Stimulated activated naive B cell treated with anti-CD40 and anti-IgM and Interleukin-4, amounts not matched to agents 10 μg/mL and 1 μg/mL and 100 μg/mL, for 72 hours (primary cell): Measurements from ENCODE around the gene PCGF3.

Experiments used
- ATAC-seq, 2 donors: fragments of 150-1000 bp; cut with Tn5 transposase; replicated peaks; 2 replicates each; pipeline ENCODE4 v1.10.0; 2021; ENCODE audit warnings: moderate library complexity in 1 of 2
- DNase-seq: peaks from one replicate; pipeline ENCODE4 v3.0.0; 2021
- H3K27ac Mint-ChIP-seq: one replicate; pipeline ENCODE4 v1.8.0; 2022; ENCODE audit warnings: mild to moderate bottlenecking, mixed read lengths
- H3K27me3 Mint-ChIP-seq, 2 donors: one replicate each; pipeline ENCODE4 v1.8.0; 2022; ENCODE audit warnings: mixed read lengths in 2 of 2
- H3K36me3 Mint-ChIP-seq, 2 donors: one replicate each; pipeline ENCODE4 v1.8.0; 2022; ENCODE audit warnings: mixed read lengths in 2 of 2, mild to moderate bottlenecking in 1 of 2
- H3K4me1 Mint-ChIP-seq, 2 donors: one replicate each; pipeline ENCODE4 v1.8.0; 2022; ENCODE audit warnings: mixed read lengths in 2 of 2, mild to moderate bottlenecking in 1 of 2
- H3K4me3 Mint-ChIP-seq, 2 donors: one replicate each; pipeline ENCODE4 v1.8.0; 2022; ENCODE audit warnings: mild to moderate bottlenecking in 2 of 2, mixed read lengths in 2 of 2, moderate library complexity in 1 of 2
- H3K9me3 Mint-ChIP-seq, 2 donors: one replicate each; pipeline ENCODE4 v1.8.0; 2022; ENCODE audit warnings: mixed read lengths in 2 of 2, mild to moderate bottlenecking in 1 of 2

The PCGF3 gene

DNA sequence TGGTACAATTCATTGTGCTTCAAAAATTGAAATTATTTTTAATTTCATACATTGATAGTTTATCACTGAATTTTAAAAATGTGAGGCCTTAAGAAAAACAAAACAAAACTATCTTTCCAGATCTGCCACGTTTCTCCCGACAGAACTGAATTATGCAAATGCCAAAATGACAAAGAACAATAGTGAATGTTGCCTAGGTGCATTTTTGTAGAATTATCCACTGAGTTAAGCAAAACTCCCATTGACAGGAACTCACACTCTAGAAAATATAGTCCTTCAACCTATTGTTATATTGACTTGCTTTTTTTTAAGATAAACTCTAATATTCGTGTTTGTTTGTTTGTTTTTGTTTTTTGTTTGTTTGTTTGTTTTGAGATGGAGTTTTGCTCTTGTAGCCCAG is 6.5 kb downstream of the PCGF3 start:
- Mint-ChIP-seq H3K4me1 (peaks cover 30 to 60% of the 10 kb centered on the region in 2 donors), H3K36me3 (peaks cover 17 to 27% of the 10 kb centered on the region in 2 donors), H3K4me3 (no peak overlapping the region), H3K27ac (no peak overlapping the region), H3K27me3 (no peaks in the 10 kb centered on the region), H3K9me3 (no peaks in the 10 kb centered on the region)
- ATAC-seq = no peak
- DNase-seq = no peak

DNA sequence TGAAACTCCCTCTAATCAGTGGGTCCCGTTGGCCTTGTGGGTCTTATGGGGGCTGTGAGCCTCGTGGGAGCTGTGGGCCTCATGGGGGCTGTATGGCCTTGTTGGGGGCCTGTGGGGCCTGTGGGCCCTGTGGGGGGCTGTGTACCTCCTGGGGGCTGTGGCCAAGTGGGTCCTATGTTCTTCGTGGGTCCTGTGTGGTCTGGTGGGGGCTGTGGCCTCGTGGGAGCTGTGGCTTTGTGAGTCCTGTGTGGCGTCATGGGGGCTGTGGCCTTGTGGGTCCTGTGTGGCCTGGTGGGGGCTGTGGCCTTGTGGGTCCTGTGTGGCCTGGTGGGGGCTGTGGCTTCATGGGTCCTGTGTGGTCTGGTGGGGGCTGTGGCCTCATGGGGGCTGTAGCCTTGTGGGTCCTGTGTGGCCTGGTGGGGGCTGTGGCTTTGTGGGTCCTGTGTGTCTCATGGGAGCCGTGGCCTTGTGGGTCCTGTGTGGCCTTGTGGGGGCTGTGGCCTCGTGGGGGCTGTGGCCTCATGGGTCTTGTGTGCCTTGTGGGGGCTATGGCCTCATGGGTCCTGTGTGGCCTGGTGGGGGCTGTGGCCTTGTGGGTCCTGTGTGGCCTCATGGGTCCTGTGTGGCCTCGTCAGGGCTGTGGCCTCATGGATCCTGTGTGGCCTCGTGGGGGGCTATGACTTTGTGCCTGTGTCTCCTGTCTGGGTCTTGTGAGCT is 7.4 kb downstream of the PCGF3 start:
- Mint-ChIP-seq H3K9me3 (no peaks in the 10 kb centered on the region), H3K4me3 (no peak overlapping the region), H3K27me3 (no peaks in the 10 kb centered on the region), H3K36me3 (peaks cover 20 to 32% of the 10 kb centered on the region in 2 donors), H3K27ac (peak overlapping the region; percentile 65), H3K4me1 (peaks cover 35 to 60% of the 10 kb centered on the region in 2 donors)
- no peak for DNase-seq
- no peak for ATAC-seq

DNA sequence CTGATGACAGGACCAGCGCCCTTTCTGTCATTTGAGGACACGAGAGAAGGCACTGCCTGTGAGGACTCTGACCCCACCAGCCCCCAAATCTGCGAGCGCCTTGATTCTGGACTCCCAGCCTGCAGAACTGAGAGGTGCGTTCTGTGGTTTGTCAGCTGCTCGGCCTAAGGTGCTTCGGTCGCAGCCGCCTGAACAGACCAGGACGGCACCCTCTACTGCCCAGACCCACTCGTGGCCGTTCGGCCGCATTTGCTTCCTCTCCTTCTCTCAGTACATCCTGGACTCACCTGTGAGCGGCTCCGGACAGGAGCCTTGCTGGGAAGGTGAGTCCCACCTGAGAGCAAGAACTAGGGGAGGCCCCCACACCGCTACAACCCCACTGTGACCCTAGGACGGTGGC is 8.5 kb downstream of the PCGF3 start:
- H3K9me3 Mint-ChIP-seq = no peaks in the 10 kb centered on the region
- no peak overlapping the region for H3K27ac Mint-ChIP-seq

DNA sequence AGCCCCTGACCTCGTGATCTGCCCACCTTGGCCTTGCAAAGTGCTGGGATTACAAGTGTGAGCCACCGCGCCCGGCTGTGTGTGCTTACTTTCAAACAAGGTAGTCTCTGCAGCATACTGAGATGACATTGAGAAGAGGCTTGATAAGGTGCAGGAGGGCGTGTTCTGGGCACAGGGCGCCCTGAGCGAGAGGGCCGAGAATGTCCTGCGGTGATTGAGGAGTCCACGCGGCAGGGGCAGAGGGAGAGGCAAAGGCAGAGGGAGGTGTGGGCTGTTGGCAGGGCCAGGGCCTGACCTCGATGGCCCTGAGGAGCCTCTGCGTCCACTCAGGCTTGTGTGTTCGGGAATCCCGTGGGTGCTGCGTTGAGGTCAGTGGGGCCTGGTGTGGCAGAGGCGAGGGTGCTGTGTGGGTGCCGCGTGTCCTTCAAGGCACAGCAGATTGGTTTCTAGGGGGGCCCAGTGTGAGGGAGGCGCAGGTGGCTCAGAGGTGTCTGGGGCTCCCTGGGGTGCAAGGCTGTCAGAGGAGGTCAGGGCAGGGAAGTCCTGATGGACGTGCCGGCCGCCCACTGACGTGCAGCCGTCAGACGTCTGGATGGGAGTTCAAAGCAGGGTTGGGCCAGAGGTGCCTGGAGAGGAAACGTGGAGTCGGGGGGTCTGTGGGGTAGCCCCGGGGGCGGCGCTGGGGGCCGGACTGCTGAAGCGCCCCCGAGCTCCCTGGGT is 12.1 kb downstream of the PCGF3 start:
- Mint-ChIP-seq H3K27ac (peak overlapping the region; percentile 74), H3K27me3 (no peaks in the 10 kb centered on the region), H3K36me3 (peaks cover 24 to 44% of the 10 kb centered on the region in 2 donors), H3K9me3 (no peaks in the 10 kb centered on the region), H3K4me3 (no peak overlapping the region), H3K4me1 (peaks cover 37 to 57% of the 10 kb centered on the region in 2 donors)
- ATAC-seq (no peak), DNase-seq (no peak)

More for the DNA sequence above, 8.5 kb downstream of the PCGF3 start:
- peaks cover 18 to 27% of the 10 kb centered on the region in 2 donors for H3K36me3 Mint-ChIP-seq
- no peak for DNase-seq
- H3K4me3 Mint-ChIP-seq = no peak overlapping the region
- H3K27me3 Mint-ChIP-seq = no peaks in the 10 kb centered on the region
- no peak for ATAC-seq
- peaks cover 30 to 51% of the 10 kb centered on the region in 2 donors for H3K4me1 Mint-ChIP-seq

DNA sequence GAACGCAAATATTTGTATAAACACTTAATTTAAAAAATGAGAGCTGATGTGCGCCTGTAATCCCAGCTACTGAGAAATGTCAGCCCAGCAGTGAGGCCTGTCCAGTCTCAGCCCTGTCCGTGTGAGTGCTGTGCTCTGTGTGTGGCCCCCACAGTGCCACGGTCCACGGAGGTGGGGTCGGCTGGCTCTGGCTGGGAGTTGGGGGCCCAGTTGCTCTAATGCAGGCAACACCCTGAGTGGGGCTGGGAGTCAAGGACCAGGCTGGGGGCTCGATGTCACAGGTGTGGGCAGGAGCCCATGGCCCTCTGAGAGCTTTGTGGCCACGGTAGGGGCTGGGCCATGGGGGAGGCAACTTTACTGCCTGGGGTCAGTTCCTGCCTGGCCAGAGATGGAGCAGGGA is 12.8 kb downstream of the PCGF3 start:
- Mint-ChIP-seq H3K36me3 (peaks cover 31 to 51% of the 10 kb centered on the region in 2 donors), H3K4me3 (no peak overlapping the region), H3K4me1 (peaks cover 35 to 50% of the 10 kb centered on the region in 2 donors), H3K27ac (no peak overlapping the region), H3K9me3 (no peaks in the 10 kb centered on the region), H3K27me3 (no peaks in the 10 kb centered on the region)
- DNase-seq (no peak), ATAC-seq (no peak)

DNA sequence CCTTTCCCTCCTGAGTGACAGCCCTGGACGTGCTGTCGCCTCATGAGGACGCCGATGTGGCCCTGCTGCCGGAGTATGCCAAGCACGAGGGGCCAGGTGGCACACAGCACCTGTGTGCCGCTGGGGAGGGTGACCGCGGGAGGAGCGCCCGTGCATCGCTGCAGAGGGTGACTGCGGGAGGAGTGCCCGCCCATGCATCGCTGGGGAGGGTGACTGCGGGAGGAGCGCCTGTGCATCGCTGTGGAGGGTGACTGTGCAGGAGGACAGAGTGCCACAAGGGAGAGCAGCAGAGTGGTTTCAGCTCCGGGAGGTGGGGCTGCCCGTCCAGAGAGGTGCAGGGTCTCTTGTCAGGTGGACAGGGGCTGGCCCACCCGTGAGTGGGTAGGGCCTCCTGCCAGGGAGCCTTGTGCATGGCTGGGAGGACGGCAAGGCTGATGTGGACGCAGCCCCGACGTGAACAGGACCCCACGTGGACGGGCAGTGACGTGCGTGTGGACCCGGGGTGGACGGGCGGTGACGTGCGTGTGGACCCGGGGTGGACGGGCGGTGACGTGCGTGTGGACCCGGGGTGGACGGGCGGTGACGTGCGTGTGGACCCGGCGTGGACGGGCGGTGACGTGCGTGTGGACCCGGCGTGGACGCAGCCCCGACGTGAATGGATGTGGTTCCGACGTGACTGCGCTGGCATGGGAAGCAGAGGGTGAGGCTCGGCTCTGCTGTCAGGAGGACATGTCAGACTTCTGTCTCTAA is 14.7 kb downstream of the PCGF3 start:
- Mint-ChIP-seq H3K4me3 (peak overlapping the region in 1 of 2 donors; percentile 14), H3K4me1 (peaks cover 36 to 47% of the 10 kb centered on the region in 2 donors)

DNA sequence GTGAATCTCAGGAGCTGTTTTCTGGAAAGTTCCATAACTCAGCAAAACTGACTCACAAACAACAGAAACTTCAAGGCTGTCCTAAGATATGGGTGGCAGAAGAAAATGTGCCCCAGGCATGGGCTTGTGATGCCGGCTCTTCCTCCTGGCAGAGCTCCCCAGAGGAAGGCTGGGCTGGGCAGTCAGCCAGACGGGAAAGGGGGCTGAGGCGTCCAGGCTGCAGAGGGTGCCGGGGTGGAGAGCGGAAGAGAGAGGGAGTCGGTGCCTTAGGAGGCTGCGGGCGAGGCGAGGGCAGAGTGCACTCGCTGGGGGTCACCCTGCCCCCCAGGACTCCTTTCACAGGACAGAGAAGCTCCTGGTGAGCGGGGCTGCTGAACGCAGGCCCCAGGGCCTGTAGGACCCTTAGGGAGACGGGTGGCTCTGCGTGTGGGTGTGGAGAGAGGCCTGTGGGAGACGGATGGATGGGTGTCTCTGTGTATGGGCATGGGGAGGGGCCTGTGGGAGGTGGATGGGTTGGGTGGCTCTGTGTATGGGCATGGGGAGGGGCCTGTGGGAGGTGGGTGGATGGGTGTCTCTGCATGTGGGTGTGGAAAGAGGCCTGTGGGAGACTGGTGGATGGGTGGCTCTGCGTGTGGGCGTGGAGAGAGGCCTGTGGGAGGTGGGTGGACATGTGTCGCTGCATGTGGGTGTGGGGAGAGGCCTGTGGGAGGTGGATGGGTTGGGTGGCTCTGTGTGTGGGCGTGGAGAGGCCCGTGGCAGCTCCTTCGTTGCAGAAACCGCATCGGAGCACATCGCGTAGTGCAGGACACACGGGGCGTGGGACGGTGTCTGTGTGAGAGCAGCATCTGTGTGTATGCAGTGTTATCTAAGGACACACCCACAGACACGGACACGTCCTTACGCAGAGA is 15.9 kb downstream of the PCGF3 start:
- no peak for DNase-seq
- ATAC-seq = peak in 1 of 2 donors; percentile 7
- Mint-ChIP-seq H3K9me3 (no peaks in the 10 kb centered on the region), H3K4me1 (peaks cover 39 to 57% of the 10 kb centered on the region in 2 donors), H3K4me3 (no peak overlapping the region), H3K27ac (peak overlapping the region; percentile 91), H3K27me3 (no peaks in the 10 kb centered on the region), H3K36me3 (peaks cover 33 to 51% of the 10 kb centered on the region in 2 donors)

More for the DNA sequence above, 14.7 kb downstream of the PCGF3 start:
- no peaks in the 10 kb centered on the region for H3K27me3 Mint-ChIP-seq
- ATAC-seq (no peak), DNase-seq (no peak)
- H3K27ac Mint-ChIP-seq = peak overlapping the region; percentile 20
- H3K36me3 Mint-ChIP-seq = peaks cover 32 to 51% of the 10 kb centered on the region in 2 donors
- H3K9me3 Mint-ChIP-seq = no peaks in the 10 kb centered on the region

DNA sequence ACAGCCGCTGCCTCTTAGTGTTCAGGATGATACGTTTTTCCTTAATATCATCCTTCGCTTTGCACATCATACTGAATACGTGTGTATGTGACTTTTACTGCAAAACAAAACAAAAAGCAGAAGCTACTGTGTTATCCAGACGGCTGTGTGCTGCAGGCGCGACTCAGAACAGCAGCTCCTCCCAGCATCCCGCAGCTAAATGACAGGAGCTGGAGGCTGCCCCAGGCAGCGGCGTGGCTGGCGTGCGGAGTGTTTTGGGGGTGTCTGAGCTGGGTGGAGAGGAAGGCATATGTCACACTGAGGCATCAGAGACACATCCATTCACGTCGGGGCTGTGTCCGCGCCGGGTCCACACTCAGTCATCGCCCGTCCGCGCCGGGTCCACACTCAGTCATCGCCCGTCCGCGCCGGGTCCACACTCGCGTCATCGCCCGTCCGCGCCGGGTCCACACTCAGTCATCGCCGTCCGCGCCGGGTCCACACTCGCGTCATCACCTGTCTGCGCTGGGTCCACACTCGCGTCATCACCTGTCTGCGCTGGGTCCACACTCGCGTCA is 16.6 kb downstream of the PCGF3 start:
- Mint-ChIP-seq H3K27me3 (no peaks in the 10 kb centered on the region), H3K36me3 (peaks cover 33 to 51% of the 10 kb centered on the region in 2 donors), H3K4me3 (no peak overlapping the region), H3K4me1 (peaks cover 38 to 63% of the 10 kb centered on the region in 2 donors), H3K9me3 (no peaks in the 10 kb centered on the region), H3K27ac (no peak overlapping the region)
- ATAC-seq = no peak
- DNase-seq = no peak

DNA sequence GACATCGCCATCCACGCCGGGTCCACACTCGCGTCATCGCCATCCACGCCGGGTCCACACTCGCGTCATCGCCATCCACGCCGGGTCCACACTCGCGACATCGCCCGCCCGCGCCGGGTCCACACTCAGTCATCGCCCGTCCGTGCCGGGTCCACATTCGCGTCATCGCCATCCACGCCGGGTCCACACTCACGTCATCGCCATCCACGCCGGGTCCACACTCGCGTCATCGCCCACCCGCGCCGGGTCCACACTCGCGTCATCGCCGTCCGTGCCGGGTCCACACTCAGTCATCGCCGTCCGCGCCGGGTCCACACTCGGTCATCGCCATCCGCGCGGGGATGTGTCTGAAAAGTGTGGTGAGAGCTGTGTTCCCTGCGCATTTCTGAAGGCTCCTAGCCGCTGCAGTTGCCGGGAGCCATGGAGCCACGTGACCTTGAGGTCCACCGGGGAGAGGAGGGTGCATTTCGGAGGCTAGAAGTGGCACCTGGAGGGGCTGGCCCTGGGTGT is 17.3 kb downstream of the PCGF3 start:
- peaks cover 37 to 57% of the 10 kb centered on the region in 2 donors for H3K4me1 Mint-ChIP-seq
- peaks cover 30 to 46% of the 10 kb centered on the region in 2 donors for H3K36me3 Mint-ChIP-seq
- DNase-seq = no peak
- no peak for ATAC-seq
- H3K27ac Mint-ChIP-seq = no peak overlapping the region
- H3K4me3 Mint-ChIP-seq = no peak overlapping the region
- H3K27me3 Mint-ChIP-seq = no peaks in the 10 kb centered on the region
- H3K9me3 Mint-ChIP-seq = no peaks in the 10 kb centered on the region

DNA sequence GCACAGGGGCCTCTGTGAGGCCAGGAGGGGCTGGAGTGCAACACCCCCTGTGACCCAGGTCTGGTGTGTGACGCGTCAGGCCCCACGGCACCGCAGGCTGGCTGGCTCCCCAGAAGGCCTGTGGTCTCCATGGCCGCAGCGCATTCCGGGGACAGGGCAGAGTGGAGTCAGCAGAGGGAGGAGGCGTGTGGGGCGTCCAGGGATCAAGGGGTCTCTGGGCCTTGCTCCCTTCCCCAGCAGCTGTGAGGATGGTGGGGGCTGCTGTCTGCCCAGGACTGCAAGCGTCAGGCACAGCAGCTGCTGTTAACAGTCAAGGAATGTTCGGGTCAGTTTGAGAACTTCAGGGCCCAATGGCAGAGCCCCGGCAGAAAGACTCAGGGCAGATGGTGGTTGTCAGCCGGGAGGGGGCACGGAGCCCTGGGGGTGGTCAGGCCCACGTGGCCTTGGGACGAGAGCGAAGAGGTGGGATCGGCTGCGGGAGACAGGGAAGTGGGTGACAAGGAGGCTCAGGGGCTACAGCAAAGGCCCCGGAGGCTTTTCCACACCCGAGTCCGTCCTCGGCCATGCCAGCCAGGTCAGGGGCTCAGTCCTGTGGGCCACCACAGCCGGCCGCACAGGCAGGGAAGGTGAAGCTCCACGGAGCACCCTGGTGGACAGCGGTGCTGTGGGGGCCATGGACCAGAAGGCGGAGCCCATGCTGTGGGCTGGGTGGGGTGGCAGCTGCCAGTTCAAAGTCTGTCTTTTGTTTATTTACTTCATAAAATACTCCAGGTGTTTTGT is 18.3 kb downstream of the PCGF3 start:
- DNase-seq = no peak
- peaks cover 30 to 46% of the 10 kb centered on the region in 2 donors for H3K36me3 Mint-ChIP-seq
- no peaks in the 10 kb centered on the region for H3K27me3 Mint-ChIP-seq
- peak overlapping the region in 1 of 2 donors; percentile 5 for H3K4me3 Mint-ChIP-seq
- no peak for ATAC-seq
- H3K4me1 Mint-ChIP-seq = peaks cover 36 to 56% of the 10 kb centered on the region in 2 donors
- no peaks in the 10 kb centered on the region for H3K9me3 Mint-ChIP-seq
- H3K27ac Mint-ChIP-seq = peak overlapping the region; percentile 82

DNA sequence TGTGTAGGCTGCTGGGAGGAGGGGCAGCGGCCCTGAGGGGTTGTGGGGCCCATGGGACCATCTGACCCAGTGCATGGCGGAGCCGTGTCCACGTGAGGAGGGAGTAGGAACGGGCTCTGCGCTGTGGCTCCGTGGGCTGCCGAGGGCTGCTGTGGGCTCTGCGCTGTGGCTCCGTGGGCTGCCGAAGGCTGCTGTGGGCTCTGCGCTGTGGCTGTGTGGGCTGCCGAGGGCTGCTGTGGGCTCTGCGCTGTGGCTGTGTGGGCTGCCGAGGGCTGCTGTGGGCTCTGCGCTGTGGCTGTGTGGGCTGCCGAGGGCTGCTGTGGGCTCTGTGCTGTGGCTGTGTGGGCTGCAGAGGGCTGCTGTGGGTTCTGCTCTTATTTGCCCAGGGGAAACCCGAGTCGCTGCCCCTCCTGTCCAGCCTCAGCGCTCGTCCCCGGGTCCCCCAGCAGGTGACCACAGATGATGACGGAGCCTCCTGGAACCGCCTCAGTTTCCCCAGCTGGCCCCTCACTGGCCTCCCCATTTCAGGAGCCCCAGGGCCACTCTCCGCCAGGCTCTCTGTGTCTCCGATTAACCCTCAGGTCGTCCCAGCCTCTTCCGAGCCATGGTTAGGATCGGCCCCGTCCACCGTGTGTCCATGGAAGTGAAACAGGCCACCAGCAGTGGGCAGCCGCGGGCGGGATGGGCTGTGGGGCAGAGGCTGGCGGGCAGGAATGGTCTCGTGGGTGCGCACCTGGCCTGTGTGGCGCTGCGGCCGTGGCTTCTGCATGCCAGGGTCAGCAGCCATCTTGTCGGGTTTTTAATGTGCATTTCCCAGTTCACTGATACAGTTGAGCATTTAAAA is 20.0 kb downstream of the PCGF3 start:
- Mint-ChIP-seq H3K4me3 (no peak overlapping the region), H3K9me3 (no peaks in the 10 kb centered on the region), H3K27me3 (no peaks in the 10 kb centered on the region), H3K27ac (no peak overlapping the region), H3K4me1 (peaks cover 26 to 40% of the 10 kb centered on the region in 2 donors), H3K36me3 (peaks cover 26 to 38% of the 10 kb centered on the region in 2 donors)
- DNase-seq (no peak), ATAC-seq (no peak)

DNA sequence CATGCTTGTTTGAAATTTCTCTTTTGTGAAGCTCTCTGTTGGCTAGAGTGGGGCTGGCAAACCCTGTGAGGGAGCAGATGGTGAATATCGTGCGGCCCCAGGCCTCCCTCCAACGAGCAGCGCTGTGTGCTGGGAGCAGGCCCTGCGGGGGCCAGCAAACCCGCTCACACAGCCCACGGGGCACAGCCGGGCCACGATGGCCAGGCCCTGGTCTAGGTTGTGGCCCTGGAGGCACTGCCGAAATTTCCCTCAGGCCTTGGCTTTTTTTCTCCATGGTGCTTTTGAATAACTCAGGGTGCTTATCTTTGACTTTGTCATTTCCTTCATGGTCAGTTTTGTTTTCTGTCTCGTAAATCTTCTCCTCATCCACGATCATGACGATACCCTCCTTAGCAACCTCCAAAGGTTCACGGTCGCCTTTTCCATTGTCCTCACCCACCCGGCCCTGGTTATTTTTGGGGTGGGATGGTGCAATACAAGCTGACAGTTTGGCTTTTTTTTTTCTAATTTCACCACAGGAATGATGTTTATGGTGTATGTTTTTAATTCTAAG is 20.7 kb downstream of the PCGF3 start:
- Mint-ChIP-seq H3K36me3 (peaks cover 29 to 38% of the 10 kb centered on the region in 2 donors), H3K27ac (no peak overlapping the region), H3K4me1 (peaks cover 25 to 34% of the 10 kb centered on the region in 2 donors), H3K27me3 (no peaks in the 10 kb centered on the region), H3K4me3 (peak overlapping the region in 1 of 2 donors; percentile 14), H3K9me3 (peaks cover 0 to 2% of the 10 kb centered on the region in 2 donors)
- DNase-seq (no peak), ATAC-seq (no peak)
